ENCODE results near the gene PLCB4.

PLCB4 gene

GRCh38 chr20:9100691-9101090 is 31.8 kb downstream of the PLCB4 start:
- DNase-seq (ENCODE audit: extremely low read depth in 1 of 2, low read depth in 1 of 2) = no peak

- DNase-seq (ENCODE audit: extremely low read depth in 1 of 2, low read depth in 1 of 2) = no peak
These were observed 33.6 kb downstream of the PLCB4 start for GRCh38 chr20:9102456-9102855.

- DNase-seq (ENCODE audit: extremely low read depth in 1 of 2, low read depth in 1 of 2) = no peak
These were observed 35.1 kb downstream of the PLCB4 start for GRCh38 chr20:9103955-9104354.

- no peak for DNase-seq (ENCODE audit: extremely low read depth in 1 of 2, low read depth in 1 of 2)
These were observed 39.4 kb downstream of the PLCB4 start for GRCh38 chr20:9108260-9108659.

- no peak for DNase-seq (ENCODE audit: extremely low read depth in 1 of 2, low read depth in 1 of 2)
These were observed 40.7 kb downstream of the PLCB4 start for GRCh38 chr20:9109566-9109965.

GRCh38 chr20:9110365-9110764 is 41.5 kb downstream of the PLCB4 start:
- no peak for DNase-seq (ENCODE audit: extremely low read depth in 1 of 2, low read depth in 1 of 2)

- DNase-seq (ENCODE audit: extremely low read depth in 1 of 2, low read depth in 1 of 2) = no peak
These were observed 42.1 kb downstream of the PLCB4 start for GRCh38 chr20:9110916-9111432.

GRCh38 chr20:9112541-9113515 is 43.9 kb downstream of the PLCB4 start:
- DNase-seq (ENCODE audit: extremely low read depth in 1 of 2, low read depth in 1 of 2) = no peak

GRCh38 chr20:9114709-9115108 is 45.8 kb downstream of the PLCB4 start:
- no peak for DNase-seq (ENCODE audit: extremely low read depth in 1 of 2, low read depth in 1 of 2)

GRCh38 chr20:9117548-9117947 is 48.7 kb downstream of the PLCB4 start:
- no peak for DNase-seq (ENCODE audit: extremely low read depth in 1 of 2, low read depth in 1 of 2)

GRCh38 chr20:9119776-9120175 is 50.9 kb downstream of the PLCB4 start:
- no peak for DNase-seq (ENCODE audit: extremely low read depth in 1 of 2, low read depth in 1 of 2)

- DNase-seq (ENCODE audit: extremely low read depth in 1 of 2, low read depth in 1 of 2) = no peak
These were observed 52.3 kb downstream of the PLCB4 start for GRCh38 chr20:9121211-9121610.

- DNase-seq (ENCODE audit: extremely low read depth in 1 of 2, low read depth in 1 of 2) = no peak
These were observed 53.7 kb downstream of the PLCB4 start for GRCh38 chr20:9122571-9122970.

- DNase-seq (ENCODE audit: extremely low read depth in 1 of 2, low read depth in 1 of 2) = no peak
These were observed 57.6 kb downstream of the PLCB4 start for GRCh38 chr20:9126527-9126926.

GRCh38 chr20:9128568-9128967 is 59.7 kb downstream of the PLCB4 start:
- no peak for DNase-seq (ENCODE audit: extremely low read depth in 1 of 2, low read depth in 1 of 2)

GRCh38 chr20:9129756-9130155 is 60.9 kb downstream of the PLCB4 start:
- no peak for DNase-seq (ENCODE audit: extremely low read depth in 1 of 2, low read depth in 1 of 2)

GRCh38 chr20:9130521-9130920 is 61.6 kb downstream of the PLCB4 start:
- no peak for DNase-seq (ENCODE audit: extremely low read depth in 1 of 2, low read depth in 1 of 2)

- no peak for DNase-seq (ENCODE audit: extremely low read depth in 1 of 2, low read depth in 1 of 2)
These were observed 63.0 kb downstream of the PLCB4 start for GRCh38 chr20:9131841-9132240.

- DNase-seq (ENCODE audit: extremely low read depth in 1 of 2, low read depth in 1 of 2) = no peak
These were observed 65.5 kb downstream of the PLCB4 start for GRCh38 chr20:9134346-9134745.

GRCh38 chr20:9136114-9136513 is 67.2 kb downstream of the PLCB4 start:
- DNase-seq (ENCODE audit: extremely low read depth in 1 of 2, low read depth in 1 of 2) = no peak

- no peak for DNase-seq (ENCODE audit: extremely low read depth in 1 of 2, low read depth in 1 of 2)
These were observed 68.1 kb downstream of the PLCB4 start for GRCh38 chr20:9137001-9137400.

GRCh38 chr20:9139106-9139833 is 70.4 kb downstream of the PLCB4 start:
- no peak for DNase-seq (ENCODE audit: extremely low read depth in 1 of 2, low read depth in 1 of 2)

All from stimulated activated CD8-positive, alpha-beta memory T cell treated with anti-CD3 and anti-CD28 coated beads, Interleukin-7, amount 100 ng/mL, for 48 hours (primary cell).